GM19099 (cell line): ENCODE measurements around the gene ATP8B1.

Experiments
- POLR2A ChIP-seq: IDR thresholded peaks from 3 replicates; pipeline ENCODE4 v1.6.1; 2011; ENCODE audit warnings: low read depth; ENCODE audit not compliant: insufficient read length; ENCODE audit errors: extremely low read depth

The ATP8B1 gene

DNA sequence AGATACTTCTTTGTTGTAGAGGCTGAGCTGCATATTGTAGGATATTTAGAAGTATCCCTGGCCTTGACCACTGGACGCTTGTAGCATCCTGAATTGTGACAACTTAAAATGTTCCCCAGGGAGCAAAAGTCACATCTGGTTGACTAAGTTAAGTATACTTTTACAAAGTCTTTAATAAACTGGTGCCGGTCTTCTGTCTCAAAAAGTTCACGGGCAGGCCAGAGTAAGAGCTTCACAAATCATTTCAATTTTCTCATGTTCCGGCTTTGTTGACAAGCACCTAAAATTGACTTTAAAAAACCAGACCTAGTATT lies 18.4 kb downstream of the ATP8B1 start:
- no peak for TF ChIP-seq POLR2A

DNA sequence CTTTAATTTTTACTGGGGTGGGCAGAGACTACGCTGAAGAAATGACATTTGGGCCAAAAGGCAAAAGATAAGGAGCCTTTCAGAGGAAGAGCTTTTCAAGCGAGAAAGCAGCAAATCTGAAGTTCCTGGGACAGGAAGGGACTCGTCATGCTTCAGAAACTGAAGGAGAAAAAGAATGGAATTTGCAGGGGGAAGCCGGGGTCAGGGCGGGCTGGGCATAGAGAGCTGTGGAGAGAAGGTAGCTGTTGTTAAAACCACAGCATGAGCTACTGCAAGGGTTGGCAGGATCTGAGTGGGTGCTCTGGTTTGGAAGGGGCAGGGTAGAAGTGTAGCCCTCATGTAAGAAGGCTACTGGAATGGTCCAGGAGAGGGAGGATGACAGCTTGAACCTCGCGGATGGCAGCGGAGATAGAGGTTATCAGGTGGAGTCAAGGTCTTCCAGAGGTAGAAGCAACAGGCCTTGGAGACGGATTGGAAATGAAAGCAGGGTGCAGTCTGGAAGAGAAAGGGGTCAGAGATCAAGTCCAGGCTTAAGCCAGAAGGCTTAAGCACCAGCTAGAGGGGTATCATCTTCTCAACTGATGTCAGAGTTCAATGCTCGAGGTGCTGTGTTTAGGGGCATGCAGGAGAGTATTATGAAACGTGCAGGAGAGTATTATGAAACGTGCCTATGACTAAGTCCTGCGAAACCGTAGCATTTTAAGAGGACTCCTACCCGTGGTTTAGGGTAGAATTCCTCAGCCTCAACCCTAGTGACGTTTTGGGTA lies 18.9 kb downstream of the ATP8B1 start:
- TF ChIP-seq POLR2A = no peak

GRCh38 chr18:57782049-57782448 lies 21.1 kb downstream of the ATP8B1 start:
- TF ChIP-seq POLR2A = no peak

GRCh38 chr18:57780706-57781347 lies 22.3 kb downstream of the ATP8B1 start:
- no peak for TF ChIP-seq POLR2A

DNA sequence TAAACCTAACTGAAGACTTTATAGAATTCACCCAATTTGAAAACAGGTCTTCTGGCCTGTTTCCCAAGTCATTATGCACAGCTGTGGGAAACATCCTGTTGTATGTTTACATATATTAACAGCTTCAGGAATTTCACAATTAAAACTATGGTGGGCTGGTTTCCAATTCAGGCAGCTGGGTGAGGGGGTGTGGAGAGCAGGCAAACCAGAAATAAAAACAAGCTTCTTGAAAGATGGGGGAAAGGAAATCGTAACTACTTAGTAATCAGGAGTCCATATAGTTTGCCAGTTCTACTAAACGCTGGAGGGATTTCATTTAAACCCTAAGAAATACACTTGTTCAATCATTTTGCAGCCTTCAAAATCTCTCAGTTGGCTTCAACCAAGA lies 22.8 kb downstream of the ATP8B1 start:
- no peak for TF ChIP-seq POLR2A

GRCh38 chr18:57776767-57777166 lies 26.3 kb downstream of the ATP8B1 start:
- no peak for TF ChIP-seq POLR2A

DNA sequence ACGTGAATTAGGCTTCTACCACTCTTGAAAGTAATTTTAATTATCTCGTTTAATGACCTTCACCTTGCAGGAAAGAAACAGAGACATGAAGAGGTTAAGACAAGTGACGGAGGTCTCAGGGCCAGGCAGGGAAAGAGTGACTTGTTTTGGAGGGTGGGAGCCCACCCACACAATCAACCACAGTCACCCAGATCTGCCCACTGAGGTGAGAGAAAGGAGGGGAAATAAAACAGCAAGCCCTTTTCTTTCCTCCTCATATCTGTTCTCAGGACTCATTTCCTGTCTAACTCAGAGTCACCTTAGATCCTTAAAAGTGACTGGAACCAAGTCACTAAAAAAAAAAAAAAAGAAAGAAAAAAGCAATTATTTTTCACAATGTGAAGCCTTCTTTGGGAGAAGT lies 26.8 kb downstream of the ATP8B1 start:
- no peak for TF ChIP-seq POLR2A

- TF ChIP-seq POLR2A = no peak
Observed at GRCh38 chr18:57775937-57776336, 27.2 kb downstream of the ATP8B1 start.

GRCh38 chr18:57772387-57772799 lies 30.7 kb downstream of the ATP8B1 start:
- TF ChIP-seq POLR2A = no peak

DNA sequence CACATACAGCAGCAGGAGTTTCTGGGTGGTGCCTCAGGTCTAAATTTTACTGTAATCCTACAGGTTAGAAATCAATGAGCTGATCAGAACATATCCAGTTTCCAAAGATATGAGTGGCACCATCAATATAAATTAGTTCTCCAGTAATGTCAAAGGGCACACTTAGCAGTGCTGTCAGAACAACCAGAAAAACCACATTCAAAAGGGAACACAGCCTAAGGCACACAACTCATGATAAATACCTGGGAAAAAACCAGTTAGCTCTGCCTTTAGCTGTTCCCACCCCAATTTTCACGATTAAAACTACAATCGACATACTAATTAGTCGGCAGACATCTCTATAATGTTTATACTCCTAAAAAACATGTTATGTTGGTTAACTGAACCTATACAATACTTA lies 31.5 kb downstream of the ATP8B1 start:
- no peak for TF ChIP-seq POLR2A

DNA sequence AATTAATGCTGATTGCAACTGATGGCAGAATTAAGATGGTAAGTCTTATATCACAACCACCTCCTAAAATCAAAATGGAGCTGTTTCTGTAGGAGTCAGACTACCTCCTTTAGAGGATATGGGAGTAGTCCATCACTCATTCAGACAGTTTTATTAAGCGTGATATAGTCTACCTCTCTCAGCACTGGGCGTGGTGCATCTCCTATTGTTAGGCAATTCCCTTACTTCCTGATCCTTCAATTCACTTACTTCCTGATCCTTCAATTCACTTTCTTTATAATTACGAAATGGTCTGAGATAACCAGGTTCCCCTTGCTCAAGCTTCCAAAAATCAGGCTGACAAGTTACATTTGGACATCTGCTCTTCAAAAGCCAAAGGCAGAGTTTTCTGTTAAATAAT lies 31.9 kb downstream of the ATP8B1 start:
- no peak for TF ChIP-seq POLR2A

- no peak for TF ChIP-seq POLR2A
Observed at GRCh38 chr18:57768537-57769326, 34.4 kb downstream of the ATP8B1 start.

DNA sequence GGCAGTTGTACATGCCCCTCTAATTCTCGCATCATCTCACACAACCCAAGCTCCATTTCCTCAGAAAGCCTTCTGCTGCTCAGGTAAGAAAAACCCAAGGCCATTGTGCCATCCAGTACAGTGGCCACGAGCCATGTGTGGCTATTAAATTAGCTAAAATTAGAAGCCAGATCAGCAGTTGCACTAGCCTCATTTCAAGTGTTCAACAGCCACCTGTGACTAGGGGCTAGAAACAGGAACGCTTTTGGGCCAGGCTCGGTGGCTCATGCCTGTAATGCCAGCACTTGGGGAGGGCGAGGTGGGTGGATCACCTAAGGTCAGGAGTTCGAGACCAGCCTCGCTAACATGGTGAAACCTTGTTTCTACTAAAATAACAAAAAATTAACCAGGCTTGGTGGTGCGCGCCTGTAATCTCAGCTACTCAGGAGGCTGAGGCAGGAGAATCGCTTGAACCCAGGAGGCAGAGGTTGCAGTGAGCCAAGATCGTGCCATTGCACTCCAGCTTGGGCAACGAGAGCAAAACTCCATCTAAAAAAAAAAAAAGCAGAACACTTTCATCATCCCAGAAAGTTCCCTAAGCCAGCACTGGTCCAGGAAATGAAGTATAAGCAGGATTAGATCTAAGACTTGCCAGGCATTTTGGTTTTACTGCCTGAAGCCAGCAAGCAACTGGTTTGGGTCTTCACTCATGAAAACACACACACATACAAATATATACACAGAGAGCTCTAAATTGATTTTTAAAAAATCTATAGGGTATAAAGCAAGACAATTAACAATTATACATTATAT lies 35.7 kb downstream of the ATP8B1 start:
- TF ChIP-seq POLR2A = no peak

DNA sequence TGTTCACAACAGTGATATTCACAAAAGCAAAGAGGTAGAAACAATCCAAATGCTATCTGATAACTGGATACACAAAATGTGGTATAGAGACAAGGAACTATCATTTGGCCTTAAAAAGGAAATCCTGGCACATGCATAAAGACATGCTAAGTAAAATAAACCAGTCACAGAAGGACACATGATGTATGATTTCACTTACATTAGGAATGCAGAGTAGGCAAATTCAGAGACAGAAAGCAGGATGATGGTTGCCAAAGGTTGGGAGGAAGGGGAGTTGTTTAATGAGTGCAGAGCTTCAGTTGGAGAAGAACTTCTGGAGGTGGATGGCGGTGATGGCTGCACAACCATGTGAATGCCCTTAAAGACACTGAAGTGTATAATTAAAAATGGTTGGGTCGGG lies 38.1 kb downstream of the ATP8B1 start:
- TF ChIP-seq POLR2A = no peak

DNA sequence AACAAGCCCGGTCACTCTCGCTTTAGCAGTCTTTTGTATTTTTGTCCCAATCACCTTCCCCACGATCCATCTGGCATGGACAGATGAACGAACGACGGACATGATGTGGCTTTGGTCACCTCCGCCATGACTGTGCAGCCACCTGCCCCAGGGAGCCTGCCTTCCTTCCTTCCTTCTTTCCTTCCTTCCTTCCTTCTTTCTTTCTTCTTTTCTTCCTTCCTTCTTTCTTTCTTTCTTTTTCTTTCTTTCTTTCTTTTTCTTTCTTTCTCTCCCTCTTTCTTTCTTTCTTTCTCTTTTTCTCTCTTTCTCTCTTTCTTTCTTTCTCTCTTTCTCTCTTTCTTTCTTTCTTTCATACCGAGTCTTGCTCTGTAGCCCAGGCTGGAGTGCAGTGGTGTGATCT lies 39.0 kb downstream of the ATP8B1 start:
- no peak for TF ChIP-seq POLR2A
